ENCODE results near the gene TBKBP1.
"Not testable (repeated sequence)": the region's sequence is repeated elsewhere in the genome, so short reads cannot be mapped to it uniquely, and the experiment has no call there.

Gene TBKBP1

GRCh38 chr17:47731396-47731795, 37.4 kb downstream of the TBKBP1 start:
- DNase-seq (ENCODE audit: low spot score), result no peak

DNA sequence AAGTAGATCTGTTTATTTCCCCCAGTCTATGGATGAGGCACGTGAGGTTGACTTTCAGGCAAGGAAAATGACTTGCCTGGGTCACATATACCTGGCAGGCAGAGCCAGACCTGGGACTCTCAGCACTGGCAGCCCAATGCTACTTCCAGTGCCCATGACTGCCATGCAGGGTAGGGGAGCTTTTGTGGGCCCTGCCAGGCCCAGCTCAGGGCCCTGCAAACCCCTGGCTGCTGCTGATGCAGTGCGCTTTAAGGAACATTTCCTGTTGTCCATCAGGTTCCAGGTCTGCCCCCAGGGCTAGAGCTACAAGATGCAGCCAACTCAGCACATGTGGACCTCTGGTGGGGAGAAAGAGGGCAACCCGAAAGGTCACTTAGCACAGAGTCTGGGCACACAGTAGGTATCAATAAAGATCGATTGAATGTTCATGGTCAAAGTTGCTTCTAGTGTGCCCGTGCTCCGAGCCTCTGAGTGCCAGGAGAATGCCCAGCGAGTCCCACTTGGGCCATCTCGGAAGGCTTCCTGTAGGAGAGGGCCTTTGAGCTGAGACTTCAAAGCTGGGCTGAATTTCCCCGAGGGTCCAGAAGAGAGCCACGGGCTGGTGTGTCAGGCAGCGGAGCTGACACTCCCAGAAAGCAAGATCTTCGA, 38.6 kb downstream of the TBKBP1 start:
- no peak for DNase-seq (ENCODE audit: low spot score)

DNA sequence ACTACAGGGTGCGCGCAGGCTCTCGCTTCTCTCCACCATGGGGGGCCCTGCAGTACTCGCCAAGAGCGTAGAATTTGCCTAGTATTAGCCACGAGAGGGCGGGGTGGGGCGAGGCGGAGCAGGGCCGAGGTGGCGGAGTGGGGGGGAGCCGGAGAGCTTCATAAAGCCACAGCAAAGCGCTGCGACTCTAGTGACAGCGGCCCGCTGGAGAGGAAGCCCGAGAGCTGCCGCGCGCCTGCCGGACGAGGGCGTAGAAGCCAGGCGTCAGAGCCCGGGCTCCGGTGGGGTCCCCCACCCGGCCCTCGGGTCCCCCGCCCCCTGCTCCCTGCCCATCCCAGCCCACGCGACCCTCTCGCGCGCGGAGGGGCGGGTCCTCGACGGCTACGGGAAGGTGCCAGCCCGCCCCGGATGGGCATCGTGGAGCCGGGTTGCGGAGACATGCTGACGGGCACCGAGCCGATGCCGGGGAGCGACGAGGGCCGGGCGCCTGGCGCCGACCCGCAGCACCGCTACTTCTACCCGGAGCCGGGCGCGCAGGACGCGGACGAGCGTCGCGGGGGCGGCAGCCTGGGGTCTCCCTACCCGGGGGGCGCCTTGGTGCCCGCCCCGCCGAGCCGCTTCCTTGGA, 39.2 kb downstream of the TBKBP1 start, which contains the start of gene TBX21:
TBX21 (plus strand) TSS at position 190 of the 627 bp plus-strand sequence; CDS start at position 409, 219 bp downstream.
- DNase-seq (ENCODE audit: low spot score), result peak; percentile 11

GRCh38 chr17:47733674-47734410, 39.9 kb downstream of the TBKBP1 start:
- no peak for DNase-seq (ENCODE audit: low spot score)

DNA sequence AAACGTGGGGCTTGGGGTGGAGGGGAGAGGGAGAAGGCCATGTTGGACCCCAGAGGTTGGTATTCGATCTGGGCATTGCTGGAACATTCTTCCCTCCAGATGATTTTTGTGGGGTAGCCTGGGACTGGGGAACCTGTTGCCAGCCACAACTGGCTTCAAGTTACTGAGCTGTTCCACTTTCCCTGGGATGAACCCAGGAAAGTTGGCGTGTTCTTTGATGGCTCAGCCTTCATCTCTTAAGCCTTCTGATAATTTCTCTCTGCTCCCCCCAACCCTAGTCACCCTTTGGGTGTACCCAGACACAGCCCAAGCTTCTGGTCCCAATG, 41.1 kb downstream of the TBKBP1 start:
- no peak for DNase-seq (ENCODE audit: low spot score)

DNA sequence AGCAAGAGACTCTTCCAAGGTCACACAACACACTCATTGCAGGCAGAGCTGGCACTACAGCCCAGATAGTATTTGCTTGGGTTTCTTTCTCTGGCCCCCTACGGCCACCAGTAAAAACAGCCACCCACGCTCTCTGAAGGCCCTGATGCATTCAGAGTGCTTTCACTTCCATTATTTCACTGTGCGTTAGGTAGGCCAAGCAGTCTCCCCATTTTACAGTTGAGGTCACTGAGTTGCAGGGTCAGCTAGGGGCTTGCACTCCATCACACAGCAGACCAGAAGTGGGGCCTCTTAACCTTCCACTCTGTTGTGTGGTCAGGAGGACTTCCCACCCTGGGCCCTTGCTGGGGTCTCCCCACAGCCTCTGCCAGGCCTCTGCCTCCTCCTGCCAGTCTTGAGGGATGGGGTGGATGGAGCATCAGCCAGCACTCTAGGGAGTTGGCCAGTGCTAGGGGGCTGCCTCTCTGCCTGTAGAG, 41.6 kb downstream of the TBKBP1 start:
- DNase-seq (ENCODE audit: low spot score), result no peak

DNA sequence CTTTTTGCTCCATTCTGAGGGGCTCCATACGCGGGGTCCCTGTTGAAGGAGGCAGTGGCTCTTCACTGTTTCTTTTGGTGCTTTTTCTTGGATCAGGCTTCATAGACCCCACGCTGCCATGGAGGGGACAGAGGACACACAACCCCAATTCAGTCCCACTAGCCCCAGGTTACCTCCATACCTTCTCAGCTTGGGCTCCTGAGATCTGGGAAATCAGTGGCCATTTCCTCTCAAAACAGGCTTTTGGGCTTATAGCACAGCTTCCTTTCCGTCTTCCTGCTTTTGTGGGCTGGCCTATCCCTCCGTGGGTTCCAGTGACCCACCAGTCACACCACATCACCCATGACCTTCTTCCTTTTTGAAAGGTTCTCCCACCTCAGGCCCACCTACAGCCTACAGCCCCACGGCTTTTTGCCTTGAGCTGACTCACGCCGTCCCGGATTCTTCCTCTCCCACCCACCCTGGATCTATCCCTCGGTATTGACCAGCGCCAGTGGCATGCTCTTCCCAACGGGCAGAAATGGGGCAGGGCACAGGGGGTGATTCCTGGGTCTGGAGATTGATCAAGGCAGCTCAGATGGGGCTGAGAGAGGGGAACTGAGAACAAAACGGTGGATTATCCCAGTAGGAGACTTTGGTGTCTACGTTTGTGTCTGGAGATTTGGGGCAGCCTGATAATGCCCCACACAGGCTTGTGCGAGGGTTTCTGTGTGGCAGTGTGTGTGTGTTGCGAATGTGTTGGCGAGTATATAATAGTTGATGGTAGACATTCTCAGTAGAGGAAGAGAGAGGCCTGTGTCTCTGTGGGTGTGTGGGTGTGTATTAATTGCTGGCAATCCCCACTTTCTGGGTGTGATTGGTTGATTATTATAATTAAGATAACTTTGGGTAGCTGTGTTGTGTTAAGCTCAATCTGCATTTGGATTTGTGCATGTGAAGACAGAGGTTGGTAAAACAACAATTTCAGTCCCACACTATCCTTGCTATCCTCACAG, 42.8 kb downstream of the TBKBP1 start:
- no peak for DNase-seq (ENCODE audit: low spot score)

DNA sequence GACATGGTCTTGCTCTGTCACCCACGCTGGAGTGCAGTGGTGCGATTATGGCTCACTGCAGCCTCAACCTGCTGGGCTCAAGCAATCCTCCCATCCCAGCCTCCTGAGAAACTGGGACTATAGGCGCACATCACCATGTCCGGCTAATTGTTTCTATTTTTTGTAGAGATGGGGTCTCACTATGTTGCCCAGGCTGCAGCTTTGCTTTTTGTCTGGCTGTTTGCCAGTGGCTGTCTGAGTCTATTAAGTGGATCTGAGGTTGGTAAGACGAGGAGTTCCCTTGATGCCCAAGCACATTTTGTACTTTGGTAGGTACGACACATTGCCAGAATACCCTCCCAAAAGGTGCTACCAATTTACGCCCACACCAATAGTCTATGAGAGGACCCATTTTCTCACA, 44.2 kb downstream of the TBKBP1 start:
- DNase-seq (ENCODE audit: low spot score), result no peak

DNA sequence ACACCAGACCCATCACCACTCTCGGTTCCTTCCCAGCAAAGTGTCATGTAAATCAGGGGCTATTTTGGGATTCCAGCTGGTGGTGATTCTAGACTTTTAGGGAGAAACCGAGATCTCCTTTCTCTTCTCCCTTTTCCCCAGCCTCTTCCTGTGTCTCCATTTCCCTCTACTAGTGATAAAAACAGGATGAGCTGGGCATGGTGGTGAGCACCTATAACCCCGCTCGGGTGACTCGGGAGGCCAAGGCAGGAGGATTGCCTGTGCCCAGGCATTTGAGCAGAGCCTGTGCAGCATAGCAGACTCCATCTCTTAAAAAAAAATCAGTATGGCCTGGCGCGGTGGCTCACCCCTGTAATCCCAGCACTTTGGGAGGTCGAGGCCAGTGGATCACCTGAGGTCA, 45.2 kb downstream of the TBKBP1 start:
- DNase-seq (ENCODE audit: low spot score), result no peak

DNA sequence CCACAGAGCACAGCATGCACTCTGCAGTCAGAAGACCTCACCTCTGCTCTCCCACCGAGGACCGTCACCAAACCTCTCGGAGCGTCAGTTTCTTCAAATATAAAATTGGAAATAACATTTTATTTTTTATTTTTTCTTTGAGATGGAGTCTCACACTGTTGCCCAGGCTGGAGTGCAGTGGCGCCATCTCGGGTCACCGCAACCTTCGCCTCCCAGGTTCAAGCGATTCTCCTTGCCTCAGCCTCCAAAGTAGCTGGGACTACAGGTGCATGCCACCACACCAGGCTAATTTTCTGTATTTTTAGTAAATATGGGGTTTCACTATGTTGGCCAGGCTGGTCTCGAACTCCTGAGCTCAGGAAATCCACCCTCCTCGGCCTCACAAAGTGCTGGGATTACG, 46.0 kb downstream of the TBKBP1 start:
- not testable (repeated sequence) for DNase-seq (ENCODE audit: low spot score)

DNA sequence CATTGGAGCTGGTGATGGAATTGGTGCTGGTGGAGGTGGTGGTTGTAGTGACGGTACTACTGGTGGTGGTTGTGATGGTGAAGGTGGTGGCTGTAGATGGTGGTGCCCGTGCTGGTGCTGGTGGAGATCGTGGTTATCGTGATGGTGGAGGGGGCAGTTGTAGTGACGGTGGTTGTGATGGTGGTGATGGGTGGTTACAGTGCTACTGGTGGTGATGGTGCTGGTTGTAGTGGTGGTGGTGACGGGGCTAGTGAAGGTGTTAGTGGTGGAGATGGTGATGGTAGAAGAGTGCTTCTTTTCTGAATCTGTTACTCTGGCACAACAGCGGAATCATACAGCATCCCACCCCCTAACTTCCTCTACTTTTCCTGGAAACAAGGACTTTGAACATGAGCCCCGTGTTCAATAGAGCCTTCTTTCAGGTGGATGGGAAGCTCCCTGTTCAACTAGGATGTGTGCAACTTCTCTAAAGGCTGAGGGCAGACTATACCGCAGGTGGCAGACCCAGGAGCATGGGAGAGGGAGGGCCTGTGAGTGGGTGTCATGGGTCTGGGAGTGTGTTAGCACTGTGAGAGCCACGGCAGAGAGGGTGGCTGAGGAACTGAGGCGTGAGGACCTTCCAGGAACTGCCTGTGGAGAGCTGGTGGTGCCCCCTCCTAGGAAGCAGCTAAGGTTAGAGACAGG, 47.3 kb downstream of the TBKBP1 start:
- no peak for DNase-seq (ENCODE audit: low spot score)

GRCh38 chr17:47741793-47742145, 47.8 kb downstream of the TBKBP1 start:
- no peak for DNase-seq (ENCODE audit: low spot score)

DNA sequence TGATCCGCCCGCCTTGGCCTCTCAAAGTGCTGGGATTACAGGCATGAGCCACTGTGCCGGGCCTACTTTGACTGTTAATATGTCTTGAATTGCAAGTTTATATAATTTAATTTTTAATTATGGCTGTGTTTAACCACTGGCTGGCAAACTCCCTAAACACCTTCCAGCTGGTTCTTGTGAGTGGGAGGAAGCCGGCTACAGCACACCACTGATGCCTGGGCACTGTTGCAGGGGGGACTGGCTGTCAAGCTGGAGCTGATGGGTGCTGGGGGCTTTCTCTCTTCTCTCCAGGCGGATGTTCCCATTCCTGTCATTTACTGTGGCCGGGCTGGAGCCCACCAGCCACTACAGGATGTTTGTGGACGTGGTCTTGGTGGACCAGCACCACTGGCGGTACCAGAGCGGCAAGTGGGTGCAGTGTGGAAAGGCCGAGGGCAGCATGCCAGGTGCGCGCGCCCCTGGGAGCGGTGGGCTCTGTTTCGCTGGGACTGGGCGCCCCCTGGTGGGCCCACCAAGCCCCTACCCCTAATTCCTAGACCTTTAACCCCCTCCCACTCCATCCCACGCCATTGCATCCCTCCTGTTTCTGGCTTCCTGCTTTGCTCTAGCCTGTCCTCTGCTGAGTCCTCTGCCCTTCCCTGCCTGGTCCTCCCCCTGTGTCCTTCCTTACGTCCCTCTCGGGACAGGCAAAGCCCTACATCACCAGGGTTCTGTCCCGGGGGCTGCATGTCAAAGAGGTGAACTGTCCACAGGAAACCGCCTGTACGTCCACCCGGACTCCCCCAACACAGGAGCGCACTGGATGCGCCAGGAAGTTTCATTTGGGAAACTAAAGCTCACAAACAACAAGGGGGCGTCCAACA, 48.6 kb downstream of the TBKBP1 start:
- no peak for DNase-seq (ENCODE audit: low spot score)

DNA sequence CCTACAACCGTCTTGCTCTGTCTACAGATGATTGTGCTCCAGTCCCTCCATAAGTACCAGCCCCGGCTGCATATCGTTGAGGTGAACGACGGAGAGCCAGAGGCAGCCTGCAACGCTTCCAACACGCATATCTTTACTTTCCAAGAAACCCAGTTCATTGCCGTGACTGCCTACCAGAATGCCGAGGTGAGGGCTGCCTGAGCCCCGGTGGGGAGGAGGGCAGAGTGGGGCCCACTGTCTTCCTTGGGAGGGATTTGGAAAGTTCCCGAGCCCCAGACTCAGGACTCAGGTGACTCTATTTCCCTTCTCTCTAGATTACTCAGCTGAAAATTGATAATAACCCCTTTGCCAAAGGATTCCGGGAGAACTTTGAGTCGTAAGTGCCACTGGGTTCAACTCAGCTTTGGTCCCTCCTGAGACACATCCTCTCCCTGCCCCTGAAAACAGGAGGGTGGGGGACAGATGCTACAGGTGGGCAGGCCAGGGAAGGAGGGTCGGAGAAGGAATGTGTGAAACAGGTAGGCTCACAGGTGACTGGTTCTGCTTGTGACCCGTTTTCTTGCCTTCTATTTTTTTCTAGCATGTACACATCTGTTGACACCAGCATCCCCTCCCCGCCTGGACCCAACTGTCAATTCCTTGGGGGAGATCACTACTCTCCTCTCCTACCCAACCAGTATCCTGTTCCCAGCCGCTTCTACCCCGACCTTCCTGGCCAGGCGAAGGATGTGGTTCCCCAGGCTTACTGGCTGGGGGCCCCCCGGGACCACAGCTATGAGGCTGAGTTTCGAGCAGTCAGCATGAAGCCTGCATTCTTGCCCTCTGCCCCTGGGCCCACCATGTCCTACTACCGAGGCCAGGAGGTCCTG, 50.4 kb downstream of the TBKBP1 start:
- no peak for DNase-seq (ENCODE audit: low spot score)

GRCh38 chr17:47745037-47745380, 51.0 kb downstream of the TBKBP1 start:
- DNase-seq (ENCODE audit: low spot score), result no peak

- no peak for DNase-seq (ENCODE audit: low spot score)
Measured at GRCh38 chr17:47751471-47751870, 57.5 kb downstream of the TBKBP1 start.

DNA sequence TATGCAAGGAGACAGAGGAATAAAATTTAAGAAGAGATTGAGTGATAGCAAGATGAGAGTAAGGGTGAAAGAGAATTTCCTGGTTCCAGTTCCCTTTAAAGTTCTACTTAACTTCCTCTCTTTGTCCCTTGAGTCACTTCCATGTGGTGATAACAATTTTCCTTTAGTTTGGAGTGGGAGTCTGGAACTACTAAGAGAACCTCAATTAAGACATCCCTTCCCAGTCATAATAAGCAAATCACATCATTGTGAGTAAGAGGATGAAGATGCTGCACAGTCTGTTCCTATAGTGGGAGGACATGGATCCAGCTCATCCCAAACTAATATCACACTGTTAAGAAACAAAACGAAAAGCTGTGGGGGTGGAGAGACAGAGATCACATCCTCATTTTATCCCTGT, 63.4 kb downstream of the TBKBP1 start:
- no peak for DNase-seq (ENCODE audit: low spot score)

DNA sequence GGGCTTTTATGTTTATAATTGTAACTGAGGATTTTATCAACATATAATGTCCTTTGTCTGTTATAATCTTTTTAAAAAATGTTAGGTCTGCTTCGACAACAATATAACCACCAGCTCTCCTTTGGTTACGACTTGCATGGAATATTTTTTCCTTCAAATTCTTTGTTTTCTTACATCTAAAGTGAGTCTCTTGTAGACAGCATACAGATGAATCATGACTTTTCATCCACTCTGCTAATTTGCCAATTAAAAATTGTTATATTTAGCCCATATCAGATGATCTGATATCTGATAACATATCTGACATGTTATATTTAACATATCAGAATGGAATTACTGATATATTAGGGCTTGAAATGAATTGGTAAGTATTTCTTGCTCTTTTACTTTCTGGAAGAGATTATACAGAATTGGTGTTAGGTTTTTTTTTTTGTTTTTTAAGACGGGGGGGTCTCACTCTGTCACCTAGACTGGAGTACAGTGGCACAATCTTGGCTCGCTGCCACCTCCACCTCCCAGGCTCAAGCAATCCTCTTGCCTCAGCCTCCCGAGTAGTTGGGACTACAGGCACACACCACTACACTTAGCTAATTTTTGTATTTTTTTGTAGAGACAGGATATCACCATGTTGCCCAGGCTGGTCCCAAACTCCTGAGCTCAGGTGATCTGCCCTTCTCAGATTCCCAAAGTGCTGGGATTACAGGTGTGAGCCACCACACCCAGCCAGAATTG, 66.6 kb downstream of the TBKBP1 start:
- DNase-seq (ENCODE audit: low spot score), result no peak

Measured in globus pallidus (tissue), 1 donor.